Testis (tissue), 2 donors: Measurements from ENCODE around the gene PTPRK.

Experiments
- POLR2A ChIP-seq: fragments of 450-650 bp; IDR thresholded peaks from one replicate; pipeline ENCODE4 v1.6.1; 2017; ENCODE audit warnings: antibody characterized with exemption, mild to moderate bottlenecking, moderate library complexity
- TF ChIP-seq, protein P1 (sequence below), 3 experiments: fragments of 450-650 bp in 2 of 3; fragments of 200-600 bp in 1 of 3; sonication (generic) in 1 of 3; IDR thresholded peaks; one replicate each; pipeline ENCODE4 v1.5.1; 2016 to 2019; ENCODE audit warnings: antibody characterized with exemption in 3 of 3, mild to moderate bottlenecking in 2 of 3, moderate library complexity in 1 of 3

DNA sequence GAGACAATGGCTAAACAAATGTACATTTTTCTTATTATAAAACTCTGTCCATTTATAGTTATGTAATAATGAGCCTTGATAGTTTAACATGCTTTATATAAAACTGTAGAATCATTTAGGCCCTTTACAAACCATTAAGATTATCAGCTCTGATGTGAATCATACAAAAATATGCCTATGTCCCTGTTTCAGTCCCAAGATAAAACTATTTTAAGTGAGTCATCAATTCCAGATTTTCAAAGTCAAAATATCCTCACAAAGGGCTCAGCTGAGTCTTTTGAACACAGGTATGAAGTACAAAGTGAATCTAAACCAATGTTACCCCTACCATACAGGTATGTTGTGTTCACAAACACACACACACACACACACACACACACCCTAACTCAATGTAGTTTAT, 88.0 kb downstream of the PTPRK start:
- TF ChIP-seq, protein P1, sequence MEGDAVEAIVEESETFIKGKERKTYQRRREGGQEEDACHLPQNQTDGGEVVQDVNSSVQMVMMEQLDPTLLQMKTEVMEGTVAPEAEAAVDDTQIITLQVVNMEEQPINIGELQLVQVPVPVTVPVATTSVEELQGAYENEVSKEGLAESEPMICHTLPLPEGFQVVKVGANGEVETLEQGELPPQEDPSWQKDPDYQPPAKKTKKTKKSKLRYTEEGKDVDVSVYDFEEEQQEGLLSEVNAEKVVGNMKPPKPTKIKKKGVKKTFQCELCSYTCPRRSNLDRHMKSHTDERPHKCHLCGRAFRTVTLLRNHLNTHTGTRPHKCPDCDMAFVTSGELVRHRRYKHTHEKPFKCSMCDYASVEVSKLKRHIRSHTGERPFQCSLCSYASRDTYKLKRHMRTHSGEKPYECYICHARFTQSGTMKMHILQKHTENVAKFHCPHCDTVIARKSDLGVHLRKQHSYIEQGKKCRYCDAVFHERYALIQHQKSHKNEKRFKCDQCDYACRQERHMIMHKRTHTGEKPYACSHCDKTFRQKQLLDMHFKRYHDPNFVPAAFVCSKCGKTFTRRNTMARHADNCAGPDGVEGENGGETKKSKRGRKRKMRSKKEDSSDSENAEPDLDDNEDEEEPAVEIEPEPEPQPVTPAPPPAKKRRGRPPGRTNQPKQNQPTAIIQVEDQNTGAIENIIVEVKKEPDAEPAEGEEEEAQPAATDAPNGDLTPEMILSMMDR (IDR thresholded peaks at IDR 0.05) = no peak
- TF ChIP-seq POLR2A = no peak
